Activated T-helper 9 cell treated with anti-CD3 and anti-CD28 coated beads, Interleukin-2, amount 50 U/mL, for 16 hours (primary cell): ENCODE data around the gene TMEM198.

ENCODE experiments used
- DNase-seq: peaks from one replicate; pipeline ENCODE4 v3.0.0-alpha.2; 2020; ENCODE audit warnings: low read depth

The TMEM198 gene

GRCh38 chr2:219562049-219563020 is 18.5 kb downstream of the TMEM198 start:
- DNase-seq = no peak

DNA sequence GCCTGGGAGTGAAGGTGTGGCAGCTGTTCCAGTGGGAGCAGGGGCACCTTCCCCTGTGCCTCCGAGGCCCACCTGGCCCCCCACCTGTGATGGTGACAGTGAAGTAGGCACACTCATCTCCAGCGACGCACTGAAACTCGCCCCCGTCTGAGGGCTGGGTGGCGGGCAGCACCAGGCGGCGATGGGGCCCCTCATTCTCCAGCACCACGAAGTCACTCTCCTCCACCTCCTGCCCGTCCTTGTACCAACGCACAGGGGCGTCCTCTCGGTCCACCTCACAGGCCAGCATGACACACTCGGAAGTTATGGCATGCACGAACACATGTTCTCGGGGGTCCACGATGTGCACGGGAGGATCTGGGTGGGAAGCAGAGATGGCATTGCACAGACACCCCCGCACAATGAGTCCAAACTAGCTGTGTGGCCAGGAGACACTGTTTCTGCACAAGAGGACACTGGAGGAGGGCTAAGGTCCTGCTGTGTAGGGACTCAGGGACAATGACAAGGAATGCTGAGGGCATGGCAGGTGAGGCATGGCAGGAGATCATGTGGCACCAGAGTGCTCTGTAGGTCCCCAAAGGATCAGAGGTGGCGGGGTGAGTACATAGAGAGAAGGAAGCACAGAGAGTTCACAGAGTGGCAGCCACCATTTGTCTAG is 19.6 kb downstream of the TMEM198 start:
- DNase-seq = no peak

DNA sequence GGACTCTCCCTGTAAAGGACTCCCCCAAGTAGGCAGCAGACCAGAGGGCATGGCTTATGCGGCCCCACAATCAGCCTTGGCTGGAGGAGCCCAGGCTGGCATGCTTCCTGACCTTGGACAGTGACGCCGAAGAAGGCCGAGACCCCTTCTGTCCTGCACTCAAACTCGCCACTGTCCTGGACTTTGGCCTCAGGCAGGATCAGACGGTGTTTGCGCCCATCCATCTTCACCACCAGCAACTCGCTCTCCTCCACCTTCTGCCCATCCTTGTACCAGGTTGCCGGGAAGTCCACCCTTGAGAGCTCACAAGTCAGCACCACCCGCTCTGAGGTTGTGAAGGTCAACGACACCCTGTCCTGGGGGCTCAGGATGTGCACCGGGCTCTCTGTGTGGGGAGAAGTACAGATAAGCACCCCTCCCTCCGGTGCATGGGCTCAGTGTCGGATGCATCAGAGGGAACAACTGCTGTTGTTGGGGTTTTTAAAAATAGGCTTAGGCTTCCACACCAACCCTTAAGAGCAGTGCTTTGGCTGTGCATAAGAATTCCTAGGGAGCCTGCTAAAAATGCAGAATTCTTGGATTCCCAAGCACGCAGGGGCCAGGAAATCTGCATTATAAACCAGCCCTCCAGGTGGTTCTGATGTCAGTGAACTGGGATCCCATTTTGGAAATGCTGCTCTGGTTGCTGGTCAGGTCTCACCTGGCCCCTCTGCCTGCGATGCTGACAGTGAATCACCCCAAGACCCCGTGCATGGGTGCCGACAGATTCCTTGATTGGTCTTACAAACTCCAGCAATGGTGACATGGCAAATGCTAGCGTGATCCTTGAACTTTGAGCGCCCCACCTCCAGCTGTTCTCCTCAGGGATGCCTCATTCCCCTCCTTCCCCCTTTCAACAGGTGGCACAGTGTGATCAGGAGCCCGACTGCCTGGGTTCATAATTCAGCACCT is 21.6 kb downstream of the TMEM198 start:
- no peak for DNase-seq

DNA sequence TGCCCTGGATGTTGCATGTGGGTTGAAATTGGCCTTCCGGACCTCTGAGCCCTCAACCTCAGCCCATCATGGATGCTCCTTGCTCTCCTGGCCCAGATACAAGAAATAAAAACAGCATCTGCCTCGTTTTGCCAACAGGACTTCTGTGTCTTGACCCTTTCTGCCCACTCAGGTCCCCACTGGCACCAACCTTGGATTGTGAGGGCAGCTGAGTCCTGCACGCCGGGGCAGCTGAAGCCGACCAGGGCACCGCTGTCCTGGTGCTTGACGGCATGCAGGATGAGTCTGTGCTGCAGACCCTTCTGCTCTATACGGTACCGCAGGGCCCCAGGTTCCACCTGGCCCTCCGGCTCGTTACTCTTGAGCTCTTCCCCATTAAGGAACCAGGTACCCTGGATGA is 22.8 kb downstream of the TMEM198 start:
- DNase-seq = no peak

DNA sequence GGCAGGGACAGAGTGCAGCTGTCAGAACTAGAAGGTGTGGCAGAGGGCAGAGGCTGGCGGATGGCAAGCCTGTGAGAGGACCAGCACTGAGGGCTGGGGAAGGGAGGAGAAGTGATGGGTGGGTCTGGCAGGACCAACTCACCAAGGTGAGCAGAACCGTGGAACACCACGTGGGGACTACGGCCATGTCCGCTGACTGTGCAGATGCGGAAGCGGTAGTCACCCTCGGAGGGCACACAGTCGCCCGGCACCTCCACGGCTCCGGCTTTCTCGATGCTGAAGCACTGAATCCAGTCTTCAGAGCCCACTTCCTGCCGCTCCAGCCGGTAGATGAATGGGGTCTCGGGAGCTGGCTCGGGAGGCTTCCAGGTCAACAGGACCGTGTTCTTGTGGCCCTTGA is 23.3 kb downstream of the TMEM198 start:
- DNase-seq = no peak

GRCh38 chr2:219567791-219568361 is 24.0 kb downstream of the TMEM198 start:
- DNase-seq = no peak

- no peak for DNase-seq
Measured at GRCh38 chr2:219569041-219569440, 25.2 kb downstream of the TMEM198 start.

DNA sequence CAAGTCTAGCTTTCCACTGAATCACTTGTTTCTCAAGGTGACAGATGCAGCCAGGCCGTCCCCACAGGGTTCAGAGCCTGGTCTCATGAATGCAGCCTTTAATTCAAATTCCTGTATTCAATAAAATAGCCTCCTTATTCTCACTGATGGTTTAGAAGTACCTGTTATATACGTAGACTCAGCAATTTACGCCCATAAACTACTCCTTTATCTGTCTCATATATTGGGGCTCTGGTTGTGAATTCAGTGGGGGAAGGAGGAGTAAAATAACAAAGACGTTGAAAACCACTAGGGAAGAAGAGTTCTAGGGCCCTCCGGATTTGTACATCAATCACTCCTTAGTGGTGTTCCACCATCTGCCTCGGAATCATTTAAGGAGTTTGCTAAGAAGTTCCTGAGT is 25.8 kb downstream of the TMEM198 start:
- no peak for DNase-seq

DNA sequence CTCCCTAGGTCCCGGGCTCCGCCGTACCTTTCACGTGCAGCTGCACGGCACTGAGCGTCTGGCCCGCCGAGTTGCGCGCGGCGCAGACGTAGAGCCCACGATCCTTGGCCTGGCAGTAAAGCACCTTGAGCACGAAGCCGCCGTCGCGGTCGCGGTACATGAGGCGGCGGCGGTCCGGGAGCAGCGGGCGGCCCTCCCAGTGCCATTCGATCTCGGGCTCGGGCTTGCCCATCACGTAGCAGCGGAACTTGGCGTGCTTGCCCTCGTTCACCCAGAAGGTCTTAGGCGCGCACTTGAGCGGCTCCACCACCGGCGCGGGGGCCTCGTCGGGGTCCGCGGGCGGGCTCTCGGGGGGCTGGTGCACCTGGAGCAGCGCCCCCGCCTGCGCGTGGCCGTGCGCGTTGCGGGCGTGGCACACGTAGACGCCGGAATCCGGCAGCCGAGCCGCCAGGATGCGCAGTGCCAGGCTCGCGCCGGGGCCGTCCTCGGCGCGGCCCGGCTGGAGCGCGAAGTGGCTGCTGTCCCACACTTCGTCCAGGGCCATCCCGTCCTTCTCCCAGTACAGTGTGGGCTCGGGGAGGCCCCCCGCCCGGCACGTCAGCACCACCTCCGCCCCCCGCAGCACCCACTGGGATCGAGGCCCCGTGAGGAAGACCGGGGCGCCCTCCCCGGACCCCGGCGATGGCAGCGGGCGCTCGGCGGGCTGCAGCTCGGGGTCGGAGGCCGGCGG is 26.5 kb downstream of the TMEM198 start:
- no peak for DNase-seq

- DNase-seq = no peak
Measured at GRCh38 chr2:219570924-219571310, 27.1 kb downstream of the TMEM198 start.

GRCh38 chr2:219571311-219572236 is 27.7 kb downstream of the TMEM198 start, which contains the start of gene OBSL1:
OBSL1 (minus strand) TSS chr2:219571539; CDS start chr2:219571232, 307 bp downstream.
- DNase-seq = no peak

DNA sequence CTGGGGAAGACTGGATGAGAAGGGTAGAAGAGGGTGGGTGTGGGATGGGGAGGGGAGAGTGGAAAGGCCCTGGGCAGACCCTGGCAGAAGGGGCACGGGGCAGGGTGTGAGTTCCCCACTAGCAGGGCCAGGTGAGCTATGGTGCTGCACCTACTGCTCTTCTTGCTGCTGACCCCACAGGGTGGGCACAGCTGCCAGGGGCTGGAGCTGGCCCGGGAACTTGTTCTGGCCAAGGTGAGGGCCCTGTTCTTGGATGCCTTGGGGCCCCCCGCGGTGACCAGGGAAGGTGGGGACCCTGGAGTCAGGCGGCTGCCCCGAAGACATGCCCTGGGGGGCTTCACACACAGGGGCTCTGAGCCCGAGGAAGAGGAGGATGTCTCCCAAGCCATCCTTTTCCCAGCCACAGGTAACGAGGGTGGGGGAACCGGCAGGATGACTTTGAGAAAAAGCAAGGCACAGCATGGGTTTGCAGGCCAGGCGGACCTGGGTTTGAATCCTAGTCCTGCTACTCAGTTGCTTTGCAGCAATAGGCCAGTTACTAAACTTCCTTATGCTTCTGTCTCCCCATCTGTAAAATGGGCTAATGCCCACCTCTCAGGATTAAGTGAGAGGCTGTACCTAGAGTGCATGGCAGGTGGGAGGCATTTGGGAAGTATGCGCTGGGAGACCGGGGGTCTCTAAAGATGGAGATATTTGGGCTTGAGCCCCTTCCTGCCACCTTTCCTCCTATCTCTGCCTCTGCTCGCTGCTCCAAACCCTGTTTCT is 28.6 kb downstream of the TMEM198 start, which contains the start of gene INHA:
TSS of gene INHA (plus strand) at position 74 of the 765 bp plus-strand sequence. CDS start at position 139, 65 bp downstream.
- no peak for DNase-seq

GRCh38 chr2:219573166-219573565 is 29.3 kb downstream of the TMEM198 start:
- DNase-seq = no peak

DNA sequence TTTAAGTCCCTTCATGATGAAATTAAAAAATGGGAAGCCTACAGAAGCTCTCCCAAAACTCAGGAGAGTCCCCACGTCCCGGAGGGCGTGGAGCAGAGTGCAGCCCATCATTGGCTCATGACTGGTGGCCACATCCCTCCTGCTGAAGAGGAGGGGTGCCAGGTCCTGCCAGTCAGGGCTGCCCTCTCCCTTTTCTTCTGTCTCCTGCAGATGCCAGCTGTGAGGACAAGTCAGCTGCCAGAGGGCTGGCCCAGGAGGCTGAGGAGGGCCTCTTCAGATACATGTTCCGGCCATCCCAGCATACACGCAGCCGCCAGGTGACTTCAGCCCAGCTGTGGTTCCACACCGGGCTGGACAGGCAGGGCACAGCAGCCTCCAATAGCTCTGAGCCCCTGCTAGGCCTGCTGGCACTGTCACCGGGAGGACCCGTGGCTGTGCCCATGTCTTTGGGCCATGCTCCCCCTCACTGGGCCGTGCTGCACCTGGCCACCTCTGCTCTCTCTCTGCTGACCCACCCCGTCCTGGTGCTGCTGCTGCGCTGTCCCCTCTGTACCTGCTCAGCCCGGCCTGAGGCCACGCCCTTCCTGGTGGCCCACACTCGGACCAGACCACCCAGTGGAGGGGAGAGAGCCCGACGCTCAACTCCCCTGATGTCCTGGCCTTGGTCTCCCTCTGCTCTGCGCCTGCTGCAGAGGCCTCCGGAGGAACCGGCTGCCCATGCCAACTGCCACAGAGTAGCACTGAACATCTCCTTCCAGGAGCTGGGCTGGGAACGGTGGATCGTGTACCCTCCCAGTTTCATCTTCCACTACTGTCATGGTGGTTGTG is 30.9 kb downstream of the TMEM198 start:
- no peak for DNase-seq

GRCh38 chr2:219575566-219576504 is 32.0 kb downstream of the TMEM198 start:
- DNase-seq = no peak

DNA sequence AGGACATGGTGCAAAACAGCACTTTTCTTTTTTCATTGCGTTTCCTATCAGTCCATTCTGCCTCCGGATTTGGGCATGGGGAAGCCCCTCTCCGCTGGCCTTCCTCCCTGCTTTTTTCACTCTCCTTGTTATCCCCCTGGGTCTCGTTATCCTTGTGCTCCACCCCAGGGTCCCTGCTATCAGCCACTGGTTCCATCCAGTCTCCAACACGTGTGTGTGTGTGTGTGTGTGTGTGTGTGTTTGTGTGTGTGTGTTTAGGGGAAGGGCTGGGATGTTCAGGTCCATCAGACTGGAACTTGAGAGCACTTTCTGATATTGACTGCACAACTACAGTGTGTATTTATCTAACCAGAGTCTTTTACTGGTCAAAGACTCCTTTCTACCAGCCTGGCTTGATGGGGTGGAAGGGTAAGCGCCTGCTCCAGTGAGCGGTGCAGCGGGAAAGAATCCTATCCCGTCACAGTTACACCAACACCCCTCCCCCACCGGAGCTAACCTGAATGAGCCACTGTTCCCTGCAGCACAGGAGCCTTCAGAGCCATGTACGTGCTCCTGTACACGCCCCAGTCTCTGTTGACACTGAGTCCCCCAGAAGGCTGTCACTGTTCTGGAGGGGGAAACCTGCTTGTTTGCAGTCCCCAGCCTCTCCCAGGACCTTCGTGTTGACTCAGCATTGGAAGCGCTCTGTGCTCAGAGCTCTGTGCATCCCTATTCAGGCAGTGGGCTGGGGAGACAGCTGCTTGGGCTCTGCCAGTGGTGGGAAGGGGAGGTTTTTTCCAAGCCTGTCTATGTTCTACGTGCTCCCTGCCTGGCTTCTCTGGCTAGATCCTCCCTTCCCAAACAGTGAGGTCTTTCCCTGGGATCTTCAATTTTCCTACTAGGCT is 32.9 kb downstream of the TMEM198 start:
- no peak for DNase-seq
